ENCODE results near the gene TBC1D22A.
"Not testable (repeated sequence)": the region's sequence is repeated elsewhere in the genome, so short reads cannot be mapped to it uniquely, and the experiment has no call there.

The TBC1D22A gene

DNA sequence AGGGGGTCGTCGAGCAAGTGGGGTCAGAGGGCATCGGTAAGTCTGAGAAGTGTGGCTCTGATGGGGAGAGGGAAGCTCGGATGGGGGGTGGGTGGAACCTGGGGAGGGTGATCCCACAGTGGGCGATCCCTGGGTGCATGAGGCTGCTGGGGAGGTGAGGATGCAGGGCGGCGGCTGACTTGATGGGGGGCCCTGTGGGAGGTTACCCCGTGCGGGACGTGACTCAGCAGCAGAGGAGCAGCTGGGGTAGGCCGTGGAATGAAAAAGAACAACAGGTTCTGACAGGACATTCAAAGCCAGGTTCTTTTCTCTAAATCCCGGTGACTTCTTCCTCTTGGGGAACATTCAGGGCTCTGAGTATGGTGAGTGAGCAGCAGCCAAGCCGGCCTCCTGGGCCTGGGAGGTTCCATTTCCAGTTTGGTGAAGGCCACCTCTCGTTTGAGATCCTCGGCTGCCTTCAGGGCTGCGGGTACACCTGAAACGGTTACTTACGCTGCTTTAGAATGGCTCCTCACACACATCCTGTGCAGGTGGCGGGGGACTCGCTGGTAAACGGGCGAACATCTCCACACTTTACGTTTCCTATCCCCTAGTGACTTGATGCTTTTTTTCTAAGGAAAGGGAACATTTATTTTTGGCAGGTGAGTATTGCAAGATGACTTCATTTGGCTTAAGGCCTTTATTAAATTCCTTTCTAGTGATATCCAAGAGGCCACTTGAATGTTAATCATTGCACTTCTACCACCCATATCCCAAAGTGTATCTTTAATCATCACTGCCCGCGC, 278.2 kb downstream of the TBC1D22A start:
- DNase-seq: no peak

DNA sequence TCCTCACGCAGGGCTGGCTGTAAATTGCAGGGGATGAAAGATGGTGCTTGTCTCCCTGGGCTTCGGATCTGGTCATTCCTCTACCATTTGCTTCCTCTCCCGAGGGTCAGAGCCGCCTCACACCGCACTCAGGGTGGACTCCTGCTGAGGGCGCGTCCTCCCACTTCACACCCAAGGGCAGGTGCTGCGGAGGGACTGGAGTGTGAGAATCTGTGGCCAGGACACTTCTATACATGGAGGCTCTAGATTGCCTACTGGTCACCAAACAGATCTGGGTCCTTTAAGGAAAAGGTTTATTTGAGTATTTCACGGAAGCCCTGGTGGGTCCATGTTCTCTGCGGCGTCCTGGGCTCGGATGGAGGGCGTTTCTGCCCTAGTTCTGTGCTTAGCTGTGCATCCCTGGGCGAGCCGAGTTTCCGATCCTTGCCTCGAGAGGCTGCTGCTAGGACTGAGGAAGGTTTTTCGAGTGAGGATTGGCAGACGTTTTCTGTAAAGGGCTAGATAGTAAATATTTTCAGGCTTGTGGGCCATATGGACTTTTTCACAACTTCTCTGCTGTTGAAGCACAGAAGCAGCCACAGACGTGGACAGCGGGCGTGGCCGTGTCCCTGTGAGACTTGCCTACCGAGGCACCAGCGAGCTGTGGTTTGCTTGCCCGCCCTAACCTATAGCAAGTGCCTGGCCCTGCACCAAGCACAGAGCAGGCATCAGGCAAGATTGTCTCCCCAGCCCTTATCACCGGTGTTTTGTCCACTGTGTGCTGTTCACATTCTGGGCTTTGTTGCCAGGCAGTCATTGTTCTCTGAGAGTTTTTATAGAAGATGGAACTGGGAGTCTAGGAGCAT, 279.0 kb downstream of the TBC1D22A start:
- no peak for DNase-seq

DNA sequence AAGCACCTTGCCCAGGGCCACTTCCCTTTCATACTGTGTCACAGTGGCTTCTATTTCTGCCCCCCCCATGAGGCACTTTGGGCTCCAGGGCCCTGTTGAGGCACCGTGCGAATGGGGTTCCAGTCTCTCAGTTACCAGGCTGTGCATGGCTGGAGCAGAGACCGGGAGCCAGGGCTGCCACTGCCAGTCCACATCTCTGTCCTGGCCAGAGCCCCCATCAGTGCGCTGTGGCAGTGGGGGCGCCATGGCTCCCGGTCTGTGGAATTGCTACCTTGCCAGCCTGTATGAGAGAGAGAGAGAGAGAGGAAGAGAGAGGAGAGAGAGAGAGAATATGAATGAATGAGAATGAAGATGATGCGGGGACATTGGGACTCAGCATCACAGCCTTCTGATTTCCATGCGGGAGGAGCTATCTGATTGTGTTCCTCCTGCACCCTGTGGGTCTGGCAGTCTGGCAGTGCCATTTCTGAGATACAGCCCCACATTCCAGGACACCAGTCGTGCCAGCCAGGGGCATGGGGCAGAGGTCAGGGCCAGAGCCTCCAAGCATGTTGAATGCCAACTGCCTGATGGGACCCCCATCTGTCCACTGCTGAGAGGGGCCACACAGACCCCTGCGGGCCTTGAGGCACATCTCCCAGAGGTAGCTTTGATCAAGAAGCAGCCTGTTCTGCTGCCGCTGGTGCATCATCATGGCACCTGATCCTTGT, 279.8 kb downstream of the TBC1D22A start:
- DNase-seq: no peak

DNA sequence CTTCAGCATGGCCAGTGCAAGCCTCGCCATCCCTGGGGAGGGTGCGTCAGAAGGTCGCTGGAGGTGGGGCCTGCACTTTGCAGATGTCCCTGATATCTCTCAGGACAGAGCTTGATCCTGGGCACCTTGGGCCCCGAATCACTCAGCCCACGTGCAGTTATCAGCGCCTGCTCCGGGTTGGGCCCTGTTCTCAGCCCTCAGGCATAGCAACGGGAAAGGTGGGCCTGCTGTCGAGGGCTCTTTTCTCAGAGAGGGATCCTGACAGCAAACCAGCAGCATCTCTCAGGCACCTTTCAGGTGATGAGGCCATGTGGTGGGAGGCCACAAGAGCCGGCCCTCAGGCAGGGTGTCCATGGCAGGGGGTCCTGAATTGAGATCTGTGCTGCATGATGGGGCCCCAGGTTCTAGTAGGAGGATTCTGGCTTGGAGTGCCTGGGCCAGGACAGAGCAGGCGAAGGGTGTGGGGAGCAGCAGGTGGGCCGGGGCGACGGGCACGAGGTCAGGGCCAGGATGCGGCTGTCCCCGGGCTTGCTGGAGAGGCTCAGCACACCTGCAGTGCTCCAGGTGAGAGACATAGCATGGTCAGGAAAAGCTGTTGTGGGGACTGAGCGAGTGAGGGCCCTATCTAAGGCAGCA, 280.5 kb downstream of the TBC1D22A start:
- no peak for DNase-seq

- DNase-seq: no peak
These were observed 281.6 kb downstream of the TBC1D22A start for GRCh38 chr22:47043835-47044721.

GRCh38 chr22:47044722-47045535, 282.5 kb downstream of the TBC1D22A start:
- DNase-seq: no peak

GRCh38 chr22:47045691-47046410, 283.4 kb downstream of the TBC1D22A start:
- DNase-seq: no peak

GRCh38 chr22:47046411-47047065, 284.1 kb downstream of the TBC1D22A start:
- no peak for DNase-seq

- DNase-seq: no peak
These were observed 285.1 kb downstream of the TBC1D22A start for GRCh38 chr22:47047321-47048122.

- DNase-seq: no peak
These were observed 285.9 kb downstream of the TBC1D22A start for GRCh38 chr22:47048123-47049077.

GRCh38 chr22:47049078-47049624, 286.7 kb downstream of the TBC1D22A start:
- no peak for DNase-seq

DNA sequence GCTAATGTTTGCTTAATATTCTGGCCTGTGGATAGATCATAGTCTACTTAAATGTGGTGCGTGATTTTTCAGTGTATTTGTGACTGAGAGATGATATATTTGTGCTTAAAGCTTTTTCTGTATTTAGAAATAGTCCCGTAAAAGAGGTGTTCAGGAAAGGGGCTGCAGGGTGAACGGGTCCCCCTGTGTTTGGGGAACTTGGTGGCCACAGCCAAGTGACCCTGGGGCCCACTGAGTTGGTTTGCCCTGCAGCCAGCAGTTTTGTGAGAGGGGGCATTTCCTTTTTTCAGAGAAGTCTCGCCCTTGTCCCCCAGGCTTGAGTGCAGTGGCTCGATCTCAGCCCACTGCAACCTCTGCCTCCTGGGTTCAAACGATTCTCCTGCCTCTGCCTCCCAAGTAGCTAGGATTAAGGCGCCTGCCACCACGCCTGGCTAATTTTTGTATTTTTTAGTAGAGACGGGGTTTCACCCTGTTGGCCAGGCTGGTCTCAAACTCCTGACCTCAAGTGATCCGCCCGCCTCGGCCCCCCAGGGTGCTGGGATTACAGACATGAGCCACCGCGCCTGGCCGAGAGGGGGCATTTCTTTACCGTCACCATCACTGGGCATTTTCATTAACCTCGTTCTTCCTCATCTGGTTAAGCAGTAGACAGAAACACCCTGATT, 287.4 kb downstream of the TBC1D22A start:
- not testable (repeated sequence) for DNase-seq

- no peak for DNase-seq
These were observed 288.1 kb downstream of the TBC1D22A start for GRCh38 chr22:47050401-47051051.

DNA sequence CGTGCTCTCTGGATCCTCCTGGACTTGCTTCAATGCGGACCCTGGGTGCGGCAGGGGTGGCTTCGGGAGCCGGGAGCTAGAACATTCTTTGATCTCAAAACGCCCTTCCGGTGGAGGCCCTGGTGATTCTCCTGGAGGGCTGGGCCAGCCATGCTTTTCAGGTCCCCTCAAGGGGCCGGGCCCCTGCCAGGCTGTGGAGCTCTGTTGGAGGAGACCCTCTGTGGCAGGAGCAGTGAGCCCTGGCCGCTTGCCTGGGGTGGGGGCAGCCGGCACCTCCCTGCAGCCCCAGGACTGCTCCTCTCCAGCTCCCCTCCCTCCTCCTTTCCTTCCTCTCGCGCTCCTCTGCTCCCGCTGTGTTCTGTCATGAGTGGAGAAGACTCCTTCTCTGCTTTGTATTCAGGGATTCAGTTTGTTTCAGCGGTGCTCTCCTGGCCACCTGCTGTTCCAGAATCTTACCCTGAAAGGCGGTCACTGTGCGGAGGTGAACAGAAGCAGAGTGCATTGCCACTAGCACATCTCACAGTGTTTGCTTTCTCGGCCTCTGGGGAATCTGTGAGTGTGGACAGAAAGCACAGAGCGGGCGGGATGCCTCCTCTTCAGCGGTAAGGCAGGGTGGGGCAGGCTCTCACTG, 289.1 kb downstream of the TBC1D22A start:
- DNase-seq: no peak

- DNase-seq: no peak
These were observed 290.0 kb downstream of the TBC1D22A start for GRCh38 chr22:47052236-47053012.
